DLD1 (cell line): ENCODE data around the gene HSDL1.

Experiments
- in situ Hi-C: cut with HindIII; loops from 2 replicates; pipeline ENCODE4 v1.10.0; 2017; ENCODE audit warnings: low sequenced_read_pairs

HSDL1 gene

GRCh38 chr16:84110527-84110926 is 34.5 kb downstream of the HSDL1 start:
- in situ Hi-C loops = no loop called here

DNA sequence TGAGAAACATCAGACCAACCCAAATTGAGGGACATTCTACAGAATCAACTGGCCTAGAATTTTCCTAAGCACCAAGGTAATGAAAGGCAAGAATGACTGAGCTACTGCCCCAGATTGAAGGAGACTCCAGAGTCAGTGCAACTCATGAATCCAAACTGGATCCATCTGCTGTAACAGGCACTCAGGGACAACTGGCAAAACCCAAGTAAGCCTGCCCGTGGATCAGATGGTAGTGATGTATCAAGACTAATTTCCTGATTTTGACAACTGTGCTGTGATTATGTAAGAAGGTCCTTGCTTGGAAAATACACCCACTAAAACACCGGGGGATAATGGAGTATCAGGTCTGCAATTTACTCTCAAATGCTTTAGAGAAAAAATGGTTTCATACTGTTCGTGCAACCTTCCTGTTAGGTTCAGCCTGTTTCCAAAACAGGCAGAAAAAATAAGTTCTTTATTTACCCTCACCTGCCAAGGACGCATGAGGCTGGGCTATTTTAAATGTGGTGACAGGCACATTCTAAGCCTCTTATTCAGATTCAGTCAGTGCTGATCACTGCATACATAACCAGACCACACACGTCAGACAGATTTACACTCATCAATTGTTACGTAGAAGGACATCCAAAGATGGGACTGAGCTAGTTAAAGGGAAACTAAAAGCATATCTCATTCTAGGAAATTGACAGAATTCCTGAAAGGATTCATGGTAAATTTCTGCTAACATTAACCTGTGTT is 35.2 kb downstream of the HSDL1 start:
- in situ Hi-C loops = no loop called here

DNA sequence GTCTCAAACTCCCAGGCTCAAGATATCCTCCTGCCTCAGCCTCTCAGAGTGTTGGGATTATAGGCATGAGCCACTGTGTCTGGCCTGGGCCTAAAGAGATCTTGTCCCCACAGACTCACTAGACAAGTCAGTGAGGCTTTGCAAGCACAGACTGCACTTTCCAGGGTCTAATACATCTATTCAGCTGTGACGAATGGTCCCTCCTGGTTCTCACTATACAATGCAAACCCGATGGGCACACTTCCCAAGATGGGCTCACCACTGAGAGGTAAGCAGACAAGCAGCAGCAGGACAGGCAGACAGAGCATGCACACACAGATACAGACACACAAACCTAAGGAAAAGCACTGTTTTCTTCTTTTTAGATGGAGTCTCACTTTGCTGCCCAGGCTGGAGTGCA is 37.1 kb downstream of the HSDL1 start:
- in situ Hi-C loops = no loop called here

GRCh38 chr16:84105948-84106740 is 38.8 kb downstream of the HSDL1 start:
- in situ Hi-C loops = no loop called here

- in situ Hi-C loops = no loop called here
Observed at GRCh38 chr16:84105301-84105815, 39.6 kb downstream of the HSDL1 start.

DNA sequence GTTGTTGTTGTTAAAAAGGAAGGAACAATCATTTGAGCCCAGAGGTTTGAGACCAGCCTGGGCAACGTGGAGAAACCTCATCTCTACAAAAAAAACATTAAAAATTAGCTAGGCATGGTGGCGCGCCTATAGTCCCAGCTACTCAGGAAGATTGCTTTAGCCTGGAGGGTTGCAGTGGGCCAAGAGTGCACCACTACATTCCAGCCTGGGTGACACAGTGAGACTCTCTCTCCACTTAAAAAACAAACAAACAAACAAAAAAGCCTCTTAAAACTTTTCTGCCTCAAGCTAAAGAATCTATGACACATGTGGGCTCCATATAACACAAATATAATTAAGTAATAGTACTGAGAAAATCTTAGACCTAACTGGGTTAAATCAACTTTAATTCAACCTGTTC is 40.7 kb downstream of the HSDL1 start:
- in situ Hi-C loops = no loop called here

DNA sequence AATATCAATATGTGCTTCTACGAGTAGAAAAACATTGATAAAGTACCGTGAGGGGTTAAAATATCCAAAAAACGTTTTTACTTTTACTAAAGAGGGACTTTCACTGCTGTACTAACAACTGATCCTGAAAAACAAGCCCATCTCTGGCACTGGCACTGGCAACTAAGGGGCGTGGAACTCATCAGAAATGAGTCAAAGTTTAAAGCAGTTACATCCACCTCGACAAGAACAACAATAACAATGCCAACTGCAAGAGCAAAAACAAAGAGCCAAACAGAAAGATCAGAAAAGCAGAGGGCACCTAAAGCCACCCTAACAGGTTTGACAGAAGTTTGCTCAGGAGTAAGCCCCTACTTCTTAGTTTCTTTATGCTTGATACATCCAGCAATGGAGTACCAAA is 41.3 kb downstream of the HSDL1 start:
- in situ Hi-C loops = no loop called here

- in situ Hi-C loops = no loop called here
Observed at GRCh38 chr16:84098939-84099338, 46.0 kb downstream of the HSDL1 start.

DNA sequence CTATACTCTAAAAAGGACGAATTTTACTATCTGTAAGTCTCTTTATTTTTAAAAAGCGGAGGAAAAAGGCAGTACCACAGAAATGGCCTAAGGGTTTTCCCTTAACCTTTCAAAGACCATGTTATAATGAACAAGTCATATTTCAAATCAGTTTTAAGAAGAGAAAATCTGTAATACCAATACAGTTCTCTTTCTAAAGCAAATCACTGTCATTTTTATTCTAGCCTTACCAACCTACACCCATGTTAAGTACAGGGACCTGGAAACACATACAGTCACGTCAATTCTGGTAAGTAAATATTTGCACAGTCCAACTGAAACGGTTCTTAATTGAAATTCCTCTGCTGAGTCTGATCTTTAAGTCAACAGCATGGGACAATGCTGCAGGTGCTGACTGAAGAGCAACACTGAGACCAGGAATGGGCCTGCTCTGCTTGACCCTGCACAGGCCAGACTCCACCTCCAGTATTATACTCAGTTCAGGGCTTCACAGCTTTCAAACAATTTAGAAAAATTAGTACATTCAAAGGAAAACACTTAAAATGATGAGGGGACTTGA is 48.5 kb downstream of the HSDL1 start:
- in situ Hi-C loops = no loop called here

DNA sequence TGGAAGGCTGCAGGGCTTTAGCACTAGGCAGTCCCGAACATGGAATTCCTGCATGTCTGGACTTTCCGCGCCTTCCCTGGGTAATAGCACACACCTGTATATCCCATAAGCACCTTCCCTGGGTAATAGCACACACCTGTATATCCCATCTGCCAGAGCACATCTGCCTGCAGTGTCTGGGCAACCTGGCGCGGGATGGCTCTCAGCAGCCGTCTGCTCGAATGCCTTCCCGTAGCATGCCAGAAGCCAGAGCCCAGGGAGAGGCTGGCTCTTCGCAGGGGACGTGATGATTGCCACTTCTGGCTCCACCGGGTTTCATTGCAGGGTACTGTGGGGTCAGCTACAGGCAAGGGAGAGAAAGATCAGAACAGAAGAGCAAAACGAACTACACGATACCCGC is 49.5 kb downstream of the HSDL1 start:
- in situ Hi-C loops = no loop called here

DNA sequence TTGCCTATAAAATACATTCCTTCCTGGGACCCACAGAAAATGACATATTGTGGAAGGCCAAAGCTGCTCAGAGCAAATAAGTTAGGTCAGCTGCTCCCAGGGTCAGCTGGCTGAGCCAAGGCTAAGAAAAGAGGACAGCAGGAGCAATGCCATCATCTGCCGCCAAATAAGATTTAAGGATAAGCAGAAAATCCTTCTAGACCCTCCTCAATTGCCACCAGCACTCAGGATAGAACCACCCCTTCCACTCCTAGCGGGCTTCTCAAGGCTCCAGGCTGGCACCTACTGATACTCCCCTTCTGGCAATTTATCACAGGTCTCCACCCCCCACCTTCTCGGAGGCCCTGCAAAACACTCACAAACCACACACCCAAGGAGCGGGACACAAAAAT is 51.1 kb downstream of the HSDL1 start:
- in situ Hi-C loops = no loop called here

GRCh38 chr16:84093120-84093878 is 51.7 kb downstream of the HSDL1 start:
- in situ Hi-C loops = no loop called here

DNA sequence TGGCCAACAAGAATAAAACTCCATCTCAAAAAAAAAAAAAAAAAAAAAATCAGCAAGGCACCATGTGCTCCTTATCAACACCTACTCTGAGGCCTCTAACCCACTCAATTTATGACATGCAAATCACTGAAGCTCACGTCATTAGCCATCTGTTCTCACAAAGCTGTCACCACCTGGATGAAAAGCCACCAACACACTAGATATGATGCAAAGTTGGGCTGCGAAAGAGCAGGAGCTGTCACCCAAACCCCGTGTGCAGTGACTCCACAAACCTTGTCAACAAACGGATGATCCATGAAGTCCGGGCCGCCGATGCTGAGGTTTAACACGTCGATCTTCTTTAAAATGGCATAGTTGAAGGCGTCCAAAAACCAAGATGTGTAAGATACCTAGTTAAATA is 53.5 kb downstream of the HSDL1 start:
- in situ Hi-C loops = no loop called here

DNA sequence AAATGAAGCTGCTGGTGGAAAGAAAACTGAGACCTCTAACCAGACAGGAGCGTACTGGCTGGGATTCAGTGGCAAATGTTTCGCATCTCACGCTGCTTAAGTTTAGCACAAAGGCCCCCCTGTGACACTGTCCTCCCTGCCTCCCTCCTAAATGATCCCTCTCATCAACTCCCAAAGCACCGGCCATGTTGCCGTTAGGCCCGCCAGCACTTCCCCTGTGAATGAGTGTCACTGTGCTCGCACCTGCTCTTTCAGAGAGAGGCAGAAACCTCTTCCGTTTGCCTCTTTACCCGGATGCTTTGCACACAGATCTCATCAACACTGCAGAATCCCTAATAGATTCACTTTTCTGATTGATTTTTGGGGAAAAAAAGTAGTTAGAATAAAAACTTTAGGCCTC is 54.8 kb downstream of the HSDL1 start:
- in situ Hi-C loops = no loop called here

DNA sequence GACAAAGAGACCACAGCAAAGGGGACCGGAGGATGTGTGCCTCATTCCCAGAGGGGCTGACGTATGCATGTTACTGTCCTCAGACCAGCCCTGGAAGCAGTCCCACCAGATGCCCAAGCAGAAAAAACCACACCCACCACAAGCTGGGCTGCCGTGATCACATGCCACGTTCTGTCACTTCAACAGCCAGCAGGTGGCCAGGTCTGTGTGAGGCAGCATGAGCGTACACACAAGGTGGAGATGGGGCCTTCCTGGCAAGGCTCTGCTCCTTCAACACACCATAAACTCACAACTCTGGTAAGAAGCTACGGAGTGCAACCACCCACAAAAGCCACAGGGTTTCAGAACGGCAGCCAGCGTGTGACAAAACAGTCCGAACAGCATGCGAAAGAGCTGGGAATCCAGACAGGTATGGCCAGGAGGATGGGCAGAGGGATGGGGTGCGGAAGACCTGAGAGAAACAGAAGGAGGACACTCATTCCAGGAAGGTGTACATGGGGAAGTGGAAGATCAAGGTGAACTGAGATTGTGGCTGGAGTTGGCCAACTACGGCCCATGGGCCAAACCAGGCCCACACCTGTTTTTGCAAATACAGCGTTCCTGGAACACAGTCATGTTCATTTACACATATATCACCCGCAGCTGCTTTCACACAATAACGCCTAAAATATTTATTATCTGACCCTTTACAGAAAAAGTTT is 56.1 kb downstream of the HSDL1 start:
- in situ Hi-C loops = loop anchor here (5.0 kb wide), 1 partner anchor 48 kb away; no protein-coding TSS in a partner anchor

DNA sequence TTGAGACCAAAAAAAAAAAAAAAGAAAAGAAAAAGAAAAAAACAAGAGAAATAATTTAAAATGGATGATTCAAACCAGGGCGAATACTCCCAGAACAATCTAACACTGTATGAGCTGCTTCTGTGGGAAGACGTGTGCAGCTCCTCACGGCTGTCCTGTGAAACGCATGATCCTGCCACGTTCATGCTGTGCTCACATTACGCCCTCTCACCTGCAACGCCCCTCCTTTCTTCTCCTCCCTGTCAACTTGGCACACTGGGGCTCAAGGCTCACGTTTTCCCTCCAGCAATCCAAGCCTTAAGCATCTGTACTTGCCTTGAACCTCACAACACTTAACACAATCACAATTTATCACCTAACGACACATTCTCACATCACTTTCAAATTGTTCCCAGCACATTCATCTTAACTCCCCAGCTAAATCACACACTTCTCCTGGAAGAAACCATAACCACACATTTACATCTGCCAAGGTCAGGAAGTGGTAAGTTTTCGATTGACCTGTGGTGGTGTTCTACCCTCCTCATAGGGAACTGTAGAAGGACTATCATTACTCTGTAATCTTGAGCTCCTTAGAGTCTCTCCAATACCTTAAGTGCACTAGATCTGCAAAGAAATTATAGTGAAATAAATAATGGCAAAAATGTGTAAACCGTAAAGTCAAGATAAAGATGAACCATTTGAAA is 57.4 kb downstream of the HSDL1 start:
- in situ Hi-C loops = loop anchor here (5.0 kb wide), 1 partner anchor 50 kb away; no protein-coding TSS in a partner anchor

DNA sequence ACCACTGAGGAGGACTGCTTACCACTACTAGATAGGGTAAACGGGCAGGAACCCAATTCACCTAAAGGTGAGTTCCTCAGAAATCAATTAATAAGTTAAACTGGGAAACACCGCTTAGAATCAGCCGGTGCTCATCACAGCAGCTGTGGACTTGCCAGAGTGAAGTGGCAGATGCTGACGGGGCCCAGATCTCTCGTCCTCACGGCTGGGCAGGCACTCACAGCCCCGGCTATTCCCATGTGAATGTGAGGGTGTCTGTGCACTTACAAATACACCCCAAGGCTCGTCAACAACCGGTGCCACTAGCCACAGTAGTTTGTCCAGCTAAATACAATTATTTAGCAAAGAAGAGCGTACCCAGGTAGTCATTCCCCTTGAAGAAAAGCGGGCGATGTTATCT is 58.0 kb downstream of the HSDL1 start:
- in situ Hi-C loops = loop anchor here (5.0 kb wide), 1 partner anchor 50 kb away; no protein-coding TSS in a partner anchor

GRCh38 chr16:84086341-84086740 is 58.6 kb downstream of the HSDL1 start:
- in situ Hi-C loops = loop anchor here (5.0 kb wide), 1 partner anchor 51 kb away; no protein-coding TSS in a partner anchor

DNA sequence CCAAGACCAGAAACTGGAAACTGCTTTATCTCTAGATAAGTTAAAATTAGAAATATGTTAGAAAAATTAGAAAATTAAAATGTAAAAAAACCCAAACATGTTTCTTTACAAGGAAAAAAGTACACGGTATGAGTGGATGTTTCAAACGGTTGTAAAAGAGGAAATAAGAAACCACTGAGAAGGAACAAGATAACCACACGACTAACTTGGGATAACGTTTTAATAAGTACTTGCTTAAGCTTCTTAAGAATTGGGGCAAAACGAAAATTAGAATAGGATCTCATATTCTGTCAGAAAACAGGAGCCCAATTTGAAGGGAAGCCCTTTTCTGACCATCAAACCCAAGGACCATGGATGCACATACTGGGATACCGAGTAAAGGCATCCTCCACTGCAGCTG is 59.2 kb downstream of the HSDL1 start:
- in situ Hi-C loops = loop anchor here (5.0 kb wide), 1 partner anchor 52 kb away; no protein-coding TSS in a partner anchor

- in situ Hi-C loops = loop anchor here (5.0 kb wide), 1 partner anchor 52 kb away; no protein-coding TSS in a partner anchor
Observed at GRCh38 chr16:84085271-84085667, 59.7 kb downstream of the HSDL1 start.
